Occipital lobe (tissue), 2 donors: ENCODE measurements around the gene CDH24. TPM values are rescaled to one million over a fixed set of nuclear protein-coding genes. Genes with fewer than 3 reads are reported as not detected.

Source experiments
- DNase-seq: peaks from one replicate; lab custom pipeline; 2025; lab: John Stamatoyannopoulos, UW
- total RNA-seq: library from RNA; depleted of rRNA; stranded (reverse); fragments of >200 nt; gene quantifications from one replicate; pipeline ENCODE4 v1.2.3, GENCODE V29; 2014

CDH24 gene
- total RNA-seq, 1 donor from 2014 or later = 10.3 TPM

- DNase-seq = no peak
Measured at GRCh38 chr14:22998329-22999012, 58.8 kb downstream of the CDH24 start.

- no peak for DNase-seq
Measured at GRCh38 chr14:22997676-22998323, 59.5 kb downstream of the CDH24 start.

Other genes starting within 250 kb of the CDH24 start
- gene SLC7A7, start 242.1 kb downstream of the CDH24 start, total RNA-seq = 3.3 TPM
- gene MRPL52, start 227.6 kb downstream of the CDH24 start, total RNA-seq = 16.4 TPM
- 8.3 TPM for gene MMP14, start 220.9 kb downstream of the CDH24 start, total RNA-seq
- 3.4 TPM for gene LRP10, start 185.8 kb downstream of the CDH24 start, total RNA-seq
- gene REM2, start 174.3 kb downstream of the CDH24 start, total RNA-seq = 1.7 TPM
- gene RBM23, start 138.4 kb downstream of the CDH24 start, total RNA-seq = 78.6 TPM
- gene PRMT5, start 128.1 kb downstream of the CDH24 start, total RNA-seq = 39.8 TPM
- gene HAUS4, start 100.4 kb downstream of the CDH24 start, total RNA-seq = 20.9 TPM
- 8.1 TPM for gene AJUBA, start 75.0 kb downstream of the CDH24 start, total RNA-seq
- 5.5 TPM for gene C14orf93, start 47.4 kb downstream of the CDH24 start, total RNA-seq
- 149 TPM for gene PSMB5, start 22.6 kb downstream of the CDH24 start, total RNA-seq
- gene PSMB11, start 15.3 kb downstream of the CDH24 start, total RNA-seq = not detected
- 67.8 TPM for gene ACIN1, start 37.6 kb upstream of the CDH24 start, total RNA-seq
- gene C14orf119, start 38.0 kb upstream of the CDH24 start, total RNA-seq = 17.9 TPM
- gene CIROP, start 47.5 kb upstream of the CDH24 start, total RNA-seq = not detected
- 0.31 TPM for gene CEBPE, start 61.7 kb upstream of the CDH24 start, total RNA-seq
- gene SLC7A8, start 126.1 kb upstream of the CDH24 start, total RNA-seq = 3.4 TPM
- not detected for gene RNF212B, start 180.4 kb upstream of the CDH24 start, total RNA-seq
- gene HOMEZ, start 228.6 kb upstream of the CDH24 start, total RNA-seq = 2.5 TPM
- gene PPP1R3E, start 245.3 kb upstream of the CDH24 start, total RNA-seq = 5.8 TPM
- gene BCL2L2, start 249.3 kb upstream of the CDH24 start, total RNA-seq = 17.8 TPM